ENCODE measurements around the gene FAM174C.

DNA sequence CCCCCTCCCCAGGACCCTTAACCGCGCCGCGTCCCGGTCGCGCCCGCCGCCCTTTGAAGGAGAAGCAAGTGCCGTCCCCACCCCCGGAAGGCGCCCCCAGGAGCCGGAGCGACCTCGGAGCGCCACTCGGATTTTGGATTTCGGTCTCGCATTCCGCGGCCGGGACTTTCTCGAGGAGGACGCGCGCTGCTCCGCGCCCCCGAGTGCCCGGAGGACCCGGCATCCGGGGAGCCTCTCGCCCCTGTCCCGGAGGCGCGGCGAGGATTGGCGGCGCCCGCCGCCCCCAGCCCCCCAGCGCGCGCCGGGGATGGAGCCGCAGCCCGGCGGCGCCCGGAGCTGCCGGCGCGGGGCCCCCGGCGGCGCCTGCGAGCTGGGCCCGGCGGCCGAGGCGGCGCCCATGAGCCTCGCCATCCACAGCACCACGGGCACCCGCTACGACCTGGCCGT is 25.3 kb upstream of the FAM174C start:
- TF ChIP-seq, protein P1, sequence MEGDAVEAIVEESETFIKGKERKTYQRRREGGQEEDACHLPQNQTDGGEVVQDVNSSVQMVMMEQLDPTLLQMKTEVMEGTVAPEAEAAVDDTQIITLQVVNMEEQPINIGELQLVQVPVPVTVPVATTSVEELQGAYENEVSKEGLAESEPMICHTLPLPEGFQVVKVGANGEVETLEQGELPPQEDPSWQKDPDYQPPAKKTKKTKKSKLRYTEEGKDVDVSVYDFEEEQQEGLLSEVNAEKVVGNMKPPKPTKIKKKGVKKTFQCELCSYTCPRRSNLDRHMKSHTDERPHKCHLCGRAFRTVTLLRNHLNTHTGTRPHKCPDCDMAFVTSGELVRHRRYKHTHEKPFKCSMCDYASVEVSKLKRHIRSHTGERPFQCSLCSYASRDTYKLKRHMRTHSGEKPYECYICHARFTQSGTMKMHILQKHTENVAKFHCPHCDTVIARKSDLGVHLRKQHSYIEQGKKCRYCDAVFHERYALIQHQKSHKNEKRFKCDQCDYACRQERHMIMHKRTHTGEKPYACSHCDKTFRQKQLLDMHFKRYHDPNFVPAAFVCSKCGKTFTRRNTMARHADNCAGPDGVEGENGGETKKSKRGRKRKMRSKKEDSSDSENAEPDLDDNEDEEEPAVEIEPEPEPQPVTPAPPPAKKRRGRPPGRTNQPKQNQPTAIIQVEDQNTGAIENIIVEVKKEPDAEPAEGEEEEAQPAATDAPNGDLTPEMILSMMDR (conservative IDR thresholded peaks at IDR 0.05; ENCODE audit: low read depth, low read length): no peak
- TF ChIP-seq EZH2phosphoT487 (IDR thresholded peaks at IDR 0.05; ENCODE audit: borderline replicate concordance, low read length): no peak
